A673 (cell line): Measurements from ENCODE around the gene DEFB112. TPM values are rescaled to one million over a fixed set of nuclear protein-coding genes. Genes with fewer than 3 reads are reported as not detected.

Experiments
- BruUV-seq: library from RNA; stranded (reverse); fragments of 400-500 nt; replicated peaks from 2 replicates; lab custom pipeline; 2021; lab: Mats Ljungman, UMichigan
- CTCF ChIA-PET: fragments of 300-600 bp; sonication (Branson Sonifier 250); formaldehyde crosslinking; loops from one replicate; lab custom pipeline; 2022; ENCODE audit warnings: antibody characterized with exemption; lab: Charles Lee
- POLR2A ChIA-PET: fragments of 300-600 bp; sonication (Branson Sonifier 250); formaldehyde crosslinking; loops from one replicate; lab custom pipeline; 2022; ENCODE audit warnings: antibody characterized with exemption; ENCODE audit not compliant: low non-redundant PET; lab: Charles Lee
- DNase-seq: peaks from one replicate; pipeline ENCODE4 v3.0.0-alpha.2; 2015; ENCODE audit warnings: low spot score
- H3K27ac ChIP-seq: fragments of 200-600 bp; sonication (generic); 2 replicates; pipeline ENCODE4 v1.5.1; 2016; ENCODE audit warnings: mixed run types, low read depth, mild to moderate bottlenecking, mixed read lengths, antibody characterized with exemption, low read length; ENCODE audit not compliant: poor library complexity, severe bottlenecking
- H3K27me3 ChIP-seq: fragments of 200-600 bp; sonication (generic); replicated peaks from 2 replicates; pipeline ENCODE4 v1.6.1; 2017; ENCODE audit warnings: mixed run types, low read depth, mild to moderate bottlenecking, mixed read lengths, antibody characterized with exemption, low read length; ENCODE audit not compliant: insufficient read depth, poor library complexity
- H3K36me3 ChIP-seq: fragments of 200-600 bp; sonication (generic); 2 replicates; pipeline ENCODE4 v1.6.1; 2016; ENCODE audit warnings: mixed run types, mild to moderate bottlenecking, mixed read lengths, antibody characterized with exemption, low read length; ENCODE audit not compliant: insufficient read depth, poor library complexity, severe bottlenecking
- H3K4me1 ChIP-seq: fragments of 200-600 bp; sonication (generic); 2 replicates; pipeline ENCODE4 v1.6.1; 2017; ENCODE audit warnings: mixed run types, mild to moderate bottlenecking, mixed read lengths, antibody characterized with exemption, low read length; ENCODE audit not compliant: insufficient read depth, poor library complexity, severe bottlenecking
- H3K4me3 ChIP-seq: fragments of 200-600 bp; sonication (generic); 2 replicates; pipeline ENCODE4 v1.5.1; 2016; ENCODE audit warnings: low read depth, mixed run types, mild to moderate bottlenecking, mixed read lengths, low read length; ENCODE audit not compliant: poor library complexity, severe bottlenecking
- H3K9me3 ChIP-seq: fragments of 200-600 bp; sonication (generic); 2 replicates; pipeline ENCODE4 v1.6.1; 2016; ENCODE audit warnings: mixed run types, low read depth, mild to moderate bottlenecking, mixed read lengths, antibody characterized with exemption, low read length; ENCODE audit not compliant: poor library complexity, severe bottlenecking
- EZH2 ChIP-seq: fragments of 200-600 bp; sonication (generic); IDR thresholded peaks from 2 replicates; pipeline ENCODE4 v1.6.1; 2017; ENCODE audit warnings: borderline replicate concordance, low read depth, mild to moderate bottlenecking, mixed read lengths, antibody characterized with exemption, low read length; ENCODE audit not compliant: poor library complexity, severe bottlenecking
- intact Hi-C: fragments of 100-400 bp; cut with micrococcal nuclease; formaldehyde crosslinking; loops from one replicate; pipeline ENCODE4 v1.10.0; 2022; ENCODE audit not compliant: unreplicated experiment
- total RNA-seq: library from RNA; stranded (reverse); gene quantifications from 2 replicates; pipeline ENCODE4 v1.2.3, GENCODE V29; 2021
- TF ChIP-seq, protein P1 (sequence below): fragments of 300-800, 200-600 bp; sonication (generic); conservative IDR thresholded peaks from 2 replicates; pipeline ENCODE4 v1.5.1; 2017; ENCODE audit warnings: low read depth, mild to moderate bottlenecking, antibody characterized with exemption, low read length, moderate library complexity, mixed read lengths

The DEFB112 gene
- total RNA-seq, 1 experiment from 2014 or later, result not detected

DNA sequence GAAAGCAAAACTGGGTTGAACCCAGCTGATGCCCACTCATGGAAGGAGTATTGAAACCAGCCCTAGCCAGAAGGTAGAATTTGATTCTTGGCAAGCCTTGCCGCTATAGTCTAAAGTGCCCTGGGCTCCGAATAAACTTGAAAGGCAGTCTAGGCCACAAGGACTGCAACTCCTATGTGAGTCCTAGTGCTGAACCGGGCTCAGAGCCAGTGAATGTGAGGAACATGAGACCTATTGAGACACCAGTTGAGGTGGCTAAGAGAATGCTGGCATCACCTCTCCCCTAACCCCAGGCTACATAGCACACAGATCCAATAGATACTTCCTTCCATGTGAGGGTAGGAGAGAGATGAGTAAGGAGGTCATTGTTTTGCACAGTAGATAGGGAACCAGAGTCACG, 24.5 kb downstream of the DEFB112 start:
- POLR2A ChIA-PET, result no interaction called here
- intact Hi-C loops, result no loop called here
- Histone ChIP-seq H3K27me3 (no peaks in the 10 kb centered on the region), H3K4me1 (no peaks in the 10 kb centered on the region), H3K36me3 (no peaks in the 10 kb centered on the region), H3K4me3 (no peak overlapping the region), H3K27ac (no peak overlapping the region), H3K9me3 (no peaks in the 10 kb centered on the region)
- BruUV-seq, result no TSS peak
- CTCF ChIA-PET, result no interaction called here
- TF ChIP-seq EZH2, result no peak
- TF ChIP-seq, protein P1, sequence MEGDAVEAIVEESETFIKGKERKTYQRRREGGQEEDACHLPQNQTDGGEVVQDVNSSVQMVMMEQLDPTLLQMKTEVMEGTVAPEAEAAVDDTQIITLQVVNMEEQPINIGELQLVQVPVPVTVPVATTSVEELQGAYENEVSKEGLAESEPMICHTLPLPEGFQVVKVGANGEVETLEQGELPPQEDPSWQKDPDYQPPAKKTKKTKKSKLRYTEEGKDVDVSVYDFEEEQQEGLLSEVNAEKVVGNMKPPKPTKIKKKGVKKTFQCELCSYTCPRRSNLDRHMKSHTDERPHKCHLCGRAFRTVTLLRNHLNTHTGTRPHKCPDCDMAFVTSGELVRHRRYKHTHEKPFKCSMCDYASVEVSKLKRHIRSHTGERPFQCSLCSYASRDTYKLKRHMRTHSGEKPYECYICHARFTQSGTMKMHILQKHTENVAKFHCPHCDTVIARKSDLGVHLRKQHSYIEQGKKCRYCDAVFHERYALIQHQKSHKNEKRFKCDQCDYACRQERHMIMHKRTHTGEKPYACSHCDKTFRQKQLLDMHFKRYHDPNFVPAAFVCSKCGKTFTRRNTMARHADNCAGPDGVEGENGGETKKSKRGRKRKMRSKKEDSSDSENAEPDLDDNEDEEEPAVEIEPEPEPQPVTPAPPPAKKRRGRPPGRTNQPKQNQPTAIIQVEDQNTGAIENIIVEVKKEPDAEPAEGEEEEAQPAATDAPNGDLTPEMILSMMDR, result no peak
- DNase-seq, result no peak

DNA sequence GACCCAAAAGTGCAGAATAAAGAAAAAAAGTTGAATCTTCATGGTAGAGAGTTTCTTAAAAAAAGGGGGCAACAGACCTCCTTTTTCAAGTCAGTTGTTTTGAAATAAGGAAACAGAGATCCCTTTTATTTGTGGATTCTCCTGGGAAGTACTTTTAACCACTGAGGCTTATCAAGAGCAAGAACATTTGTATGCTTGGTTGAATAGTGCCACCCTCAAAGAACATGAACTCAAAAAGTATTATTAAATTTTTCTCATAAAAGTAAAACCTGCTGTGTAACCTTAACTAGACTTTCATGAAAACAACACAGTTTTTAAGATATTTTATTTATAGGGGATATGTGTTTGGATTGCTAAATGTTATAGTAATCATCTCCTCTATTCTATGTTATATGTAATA, 27.8 kb downstream of the DEFB112 start, which contains the start of gene DEFB110:
Gene DEFB110, minus strand, starts transcription at position 101 of the 400 bp plus-strand sequence. Its CDS starts 59 bp downstream, at position 42.
- no peak within 1 kb of the TSS for H3K27ac ChIP-seq
- intact Hi-C loops, result no loop called here
- H3K27me3 ChIP-seq, result no peaks in the 10 kb centered on the region
- DNase-seq, result no peak
- CTCF ChIA-PET, result no interaction called here
- POLR2A ChIA-PET, result no interaction called here
- H3K36me3 ChIP-seq, result no peaks in the 10 kb centered on the region
- no peaks in the 10 kb centered on the region for H3K4me1 ChIP-seq
- no peak within 1 kb of the TSS for H3K4me3 ChIP-seq
- no peaks in the 10 kb centered on the region for H3K9me3 ChIP-seq
- BruUV-seq, result no TSS peak
- no peak for TF ChIP-seq EZH2
- TF ChIP-seq, protein P1, result no peak

DNA sequence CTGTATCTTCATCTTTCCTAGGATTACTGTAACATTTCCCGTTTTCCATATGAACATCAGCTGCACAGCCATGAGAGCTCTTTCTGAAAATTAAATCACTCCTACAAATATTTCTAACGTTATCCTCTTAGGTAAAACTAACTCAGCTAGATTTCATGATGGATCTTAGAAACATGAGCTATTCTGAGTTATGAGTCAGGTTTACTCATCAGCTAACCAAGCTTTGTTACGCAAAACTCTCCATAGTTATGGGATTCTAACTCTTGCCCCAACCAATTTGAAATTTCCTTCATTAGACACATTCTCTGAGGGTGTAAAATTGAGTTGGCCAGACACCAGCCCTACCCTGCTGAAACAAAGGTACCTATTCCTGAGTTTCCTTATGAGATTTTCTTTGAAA, 41.9 kb downstream of the DEFB112 start:
- POLR2A ChIA-PET, result no interaction called here

More for the DNA sequence above, 41.9 kb downstream of the DEFB112 start:
- TF ChIP-seq, protein P1, result no peak
- no peak for TF ChIP-seq EZH2
- no peak for DNase-seq
- BruUV-seq, result no TSS peak
- H3K9me3 ChIP-seq, result no peaks in the 10 kb centered on the region
- CTCF ChIA-PET, result interaction anchor here (0.8 kb wide), 1 partner anchor 55 kb away, joined by 4 read pairs; no protein-coding TSS in a partner anchor
- no peaks in the 10 kb centered on the region for H3K27me3 ChIP-seq
- H3K36me3 ChIP-seq, result no peaks in the 10 kb centered on the region
- H3K4me1 ChIP-seq, result no peaks in the 10 kb centered on the region
- H3K27ac ChIP-seq, result no peak overlapping the region
- intact Hi-C loops, result no loop called here
- no peak overlapping the region for H3K4me3 ChIP-seq
